NAMALWA (cell line): ENCODE measurements around the gene NT5DC2.

Experiments used
- DNase-seq: peaks from one replicate; pipeline ENCODE4 v3.0.0-alpha.2; 2015; ENCODE audit warnings: low spot score

Gene NT5DC2

DNA sequence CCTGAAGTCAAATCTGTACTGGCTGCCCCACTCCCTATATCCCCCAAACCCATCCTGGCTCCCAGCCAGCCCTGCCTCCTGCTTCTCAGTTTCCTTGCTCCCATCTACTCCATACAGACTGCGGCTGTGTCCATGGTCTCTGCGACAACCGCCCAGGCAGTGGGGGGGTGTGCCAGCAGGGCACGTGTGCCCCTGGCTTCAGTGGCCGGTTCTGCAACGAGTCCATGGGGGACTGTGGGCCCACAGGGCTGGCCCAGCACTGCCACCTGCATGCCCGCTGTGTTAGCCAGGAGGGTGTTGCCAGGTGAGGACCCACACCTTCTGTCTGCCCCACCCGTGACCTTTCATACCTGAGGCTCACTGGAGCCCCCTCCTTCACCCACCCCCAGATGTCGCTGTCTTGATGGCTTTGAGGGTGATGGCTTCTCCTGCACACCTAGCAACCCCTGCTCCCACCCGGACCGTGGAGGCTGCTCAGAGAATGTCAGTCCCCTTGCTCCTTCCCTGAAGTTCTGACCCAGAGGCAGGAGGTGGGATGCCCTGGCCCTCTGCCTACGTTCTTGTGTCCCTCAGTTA is 23.8 kb downstream of the NT5DC2 start:
- DNase-seq: no peak

DNA sequence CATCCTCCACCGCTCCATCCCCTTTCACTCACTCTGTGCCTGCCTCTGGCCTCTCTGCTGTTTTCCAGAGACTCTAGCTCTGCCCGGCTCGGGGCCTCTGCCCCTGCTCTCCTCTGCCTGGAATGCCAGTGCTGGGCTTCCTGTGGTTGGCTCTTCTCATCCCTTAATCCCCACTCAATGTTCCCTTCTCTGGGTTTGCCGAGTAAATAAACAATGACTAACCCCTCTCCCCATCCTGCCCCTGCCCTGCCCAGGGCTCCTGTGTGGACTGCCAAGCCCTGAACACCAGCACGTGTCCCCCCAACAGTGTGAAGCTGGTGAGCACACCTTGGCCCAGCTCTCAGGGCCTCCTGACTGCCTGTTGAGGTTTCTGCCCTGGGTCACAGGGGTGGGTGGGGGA is 26.3 kb downstream of the NT5DC2 start:
- DNase-seq: no peak

DNA sequence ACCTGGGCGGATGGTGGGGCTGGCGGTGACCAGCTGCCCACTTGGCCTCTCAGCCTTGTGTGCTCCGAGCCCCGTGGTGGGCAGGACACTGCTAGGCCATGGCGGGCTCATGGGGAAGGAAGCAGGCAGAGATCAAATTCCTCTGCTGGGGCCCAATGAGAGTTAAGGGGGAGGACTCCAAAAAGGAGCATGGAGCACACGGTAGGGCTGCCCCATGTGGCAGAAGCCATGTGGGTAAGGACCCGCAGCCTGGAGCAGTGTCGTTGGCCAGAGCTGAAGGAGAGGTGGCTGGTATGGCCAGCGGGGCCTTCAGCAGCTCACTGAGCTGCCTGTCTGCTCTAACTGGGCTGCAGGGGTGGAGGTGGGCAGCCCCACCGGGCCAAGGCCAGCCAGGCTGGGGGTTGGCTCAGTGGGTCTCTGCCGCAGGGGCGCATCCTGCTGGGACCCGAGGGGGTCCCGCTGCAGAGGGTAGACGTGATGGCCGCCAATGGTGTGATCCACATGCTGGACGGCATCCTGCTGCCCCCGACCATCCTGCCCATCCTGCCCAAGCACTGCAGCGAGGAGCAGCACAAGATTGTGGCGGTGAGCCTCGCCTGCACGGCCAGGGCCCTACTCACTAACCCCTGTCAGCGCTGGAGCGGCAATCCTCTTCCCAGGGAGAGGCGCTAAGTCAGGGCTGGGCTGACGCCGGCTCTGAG is 27.2 kb downstream of the NT5DC2 start:
- no peak for DNase-seq

DNA sequence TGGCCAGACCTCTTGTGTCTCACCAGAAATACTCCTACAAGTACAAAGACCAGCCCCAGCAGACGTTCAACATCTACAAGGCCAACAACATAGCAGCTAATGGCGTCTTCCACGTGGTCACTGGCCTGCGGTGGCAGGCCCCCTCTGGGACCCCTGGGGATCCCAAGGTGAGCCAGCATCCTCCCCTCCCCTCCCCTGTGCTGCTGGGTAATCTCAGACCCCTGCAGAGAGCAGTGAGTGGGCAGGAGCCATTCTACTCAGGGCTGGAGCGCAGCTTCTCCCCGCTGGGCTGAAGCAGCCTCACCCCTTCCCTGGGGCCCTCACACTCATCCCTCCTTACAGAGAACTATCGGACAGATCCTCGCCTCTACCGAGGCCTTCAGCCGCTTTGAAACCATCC is 28.7 kb downstream of the NT5DC2 start:
- no peak for DNase-seq

DNA sequence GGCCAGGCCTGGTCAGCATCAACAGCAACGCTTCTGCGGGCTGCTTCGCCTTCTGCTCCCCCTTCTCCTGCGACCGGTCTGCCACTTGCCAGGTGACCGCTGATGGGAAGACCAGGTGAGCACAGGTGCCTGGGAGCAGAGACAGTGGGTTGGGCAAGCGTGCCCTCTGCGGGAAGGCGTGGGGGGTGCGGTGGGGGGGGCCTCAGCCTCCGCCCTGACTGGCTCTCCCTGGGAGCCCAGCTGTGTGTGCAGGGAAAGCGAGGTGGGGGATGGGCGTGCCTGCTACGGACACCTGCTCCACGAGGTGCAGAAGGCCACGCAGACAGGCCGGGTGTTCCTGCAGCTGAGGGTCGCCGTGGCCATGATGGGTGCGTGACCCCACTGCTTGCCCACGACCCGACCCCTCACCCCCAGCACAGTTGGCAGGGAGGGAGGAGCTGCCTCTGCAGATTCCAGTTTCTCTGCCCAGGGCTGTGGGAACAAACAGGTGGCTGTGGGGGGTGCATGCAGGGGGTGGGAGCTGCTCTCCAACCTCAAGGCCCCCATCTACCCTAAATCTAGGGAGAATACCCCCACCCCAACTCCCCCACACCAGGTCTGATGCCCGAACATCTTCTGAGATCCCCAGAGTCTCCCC is 29.8 kb downstream of the NT5DC2 start:
- DNase-seq: no peak

DNA sequence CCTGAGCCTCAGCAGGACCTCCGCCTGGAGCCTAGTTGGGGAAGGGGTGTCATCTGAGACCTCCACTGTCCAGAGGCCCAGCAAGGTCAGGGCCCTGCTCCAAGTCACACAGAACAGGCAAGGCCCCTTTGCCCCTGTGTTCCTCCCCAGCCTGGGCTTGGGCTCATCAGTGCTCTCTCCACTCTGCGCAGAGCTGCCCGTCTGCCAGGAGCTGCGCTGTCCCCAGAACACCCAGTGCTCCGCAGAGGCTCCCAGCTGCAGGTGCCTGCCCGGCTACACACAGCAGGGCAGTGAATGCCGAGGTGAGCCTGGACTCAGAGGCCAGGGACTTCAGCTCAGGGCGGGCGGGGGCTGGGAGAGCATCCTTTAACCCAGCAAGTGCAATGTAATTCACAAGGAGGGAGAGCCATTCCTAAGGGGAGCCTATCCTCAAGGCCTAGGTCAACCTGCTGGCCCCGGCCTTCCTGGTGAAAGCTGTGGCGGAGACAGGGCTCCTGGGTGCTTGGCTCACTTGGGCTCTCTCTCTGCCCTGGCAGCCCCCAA is 30.8 kb downstream of the NT5DC2 start:
- no peak for DNase-seq

DNA sequence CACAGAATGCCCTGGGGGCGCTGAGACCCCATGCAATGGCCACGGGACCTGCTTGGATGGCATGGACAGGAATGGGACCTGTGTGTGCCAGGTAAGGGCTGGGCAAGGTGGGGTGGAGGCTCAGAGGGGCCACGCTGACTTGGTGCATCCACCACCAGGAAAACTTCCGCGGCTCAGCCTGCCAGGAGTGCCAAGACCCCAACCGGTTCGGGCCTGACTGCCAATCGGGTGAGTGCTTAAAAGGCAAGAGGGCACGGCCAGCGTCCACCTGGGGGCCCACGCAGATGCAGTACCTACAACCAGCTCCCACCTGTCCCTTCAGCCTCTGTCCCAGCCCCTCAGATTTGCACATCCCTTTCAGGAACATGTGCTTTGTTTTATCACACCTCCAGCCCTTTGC is 31.7 kb downstream of the NT5DC2 start:
- DNase-seq: no peak

DNA sequence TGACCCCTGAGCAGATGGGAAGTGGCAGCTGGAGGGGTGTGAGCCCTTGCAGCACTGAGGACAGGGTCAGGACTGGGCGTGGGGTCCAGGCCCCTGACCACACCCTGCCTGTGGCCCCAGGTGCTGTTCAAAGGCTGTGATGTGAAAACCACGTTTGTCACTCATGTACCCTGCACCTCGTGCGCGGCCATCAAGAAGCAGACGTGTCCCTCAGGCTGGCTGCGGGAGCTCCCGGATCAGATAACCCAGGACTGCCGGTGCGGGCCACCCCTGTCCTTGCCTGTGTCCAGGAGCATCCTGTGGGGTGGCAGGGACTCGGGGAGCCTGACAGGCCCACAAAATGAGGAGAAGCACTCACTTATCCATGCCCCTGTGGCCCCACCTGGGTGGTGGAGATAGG is 32.6 kb downstream of the NT5DC2 start:
- DNase-seq: no peak

DNA sequence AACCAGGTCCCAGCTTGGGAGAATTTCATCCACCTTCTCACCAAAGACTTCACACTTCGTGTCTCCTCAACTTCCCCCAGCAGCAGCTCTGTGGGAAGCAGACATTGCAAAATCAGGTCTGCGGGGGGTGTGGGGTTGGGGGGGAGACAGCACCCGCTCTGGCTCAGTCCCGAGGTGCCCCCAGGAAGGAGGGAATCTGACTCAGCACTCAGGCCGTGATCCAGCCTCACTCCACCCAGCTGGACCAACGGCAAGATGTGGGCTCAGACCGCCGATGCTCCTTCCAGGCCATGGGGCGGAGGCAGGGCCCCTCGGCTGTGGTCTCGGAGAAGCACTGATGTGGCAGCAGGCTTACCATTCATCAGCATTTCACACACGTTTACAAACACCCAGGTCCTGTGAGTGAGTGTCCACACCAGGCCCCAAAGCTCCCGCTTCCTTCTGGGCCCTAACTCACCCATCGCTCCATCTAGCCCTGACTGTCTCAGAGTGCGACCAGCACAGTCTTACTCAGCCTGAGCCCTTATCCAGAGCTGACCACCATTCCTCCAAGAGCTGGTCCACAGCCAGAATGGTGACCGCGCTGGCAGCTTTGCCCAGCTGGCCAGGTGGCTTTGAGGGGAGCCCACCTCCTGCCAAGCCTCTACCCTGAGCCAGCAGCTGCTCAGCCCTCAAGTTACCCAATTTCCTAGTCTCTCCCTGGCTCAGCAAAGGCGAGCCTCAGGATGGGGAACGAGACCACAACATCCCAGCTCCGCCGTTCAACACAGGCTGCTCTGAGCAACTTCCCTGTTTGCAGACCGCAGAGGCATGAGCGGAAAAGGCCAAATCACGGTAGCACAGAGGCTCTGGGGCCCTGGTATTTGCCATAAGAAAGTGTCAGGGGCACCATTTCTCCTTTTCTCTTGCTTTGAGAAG is 35.3 kb downstream of the NT5DC2 start:
- no peak for DNase-seq

DNA sequence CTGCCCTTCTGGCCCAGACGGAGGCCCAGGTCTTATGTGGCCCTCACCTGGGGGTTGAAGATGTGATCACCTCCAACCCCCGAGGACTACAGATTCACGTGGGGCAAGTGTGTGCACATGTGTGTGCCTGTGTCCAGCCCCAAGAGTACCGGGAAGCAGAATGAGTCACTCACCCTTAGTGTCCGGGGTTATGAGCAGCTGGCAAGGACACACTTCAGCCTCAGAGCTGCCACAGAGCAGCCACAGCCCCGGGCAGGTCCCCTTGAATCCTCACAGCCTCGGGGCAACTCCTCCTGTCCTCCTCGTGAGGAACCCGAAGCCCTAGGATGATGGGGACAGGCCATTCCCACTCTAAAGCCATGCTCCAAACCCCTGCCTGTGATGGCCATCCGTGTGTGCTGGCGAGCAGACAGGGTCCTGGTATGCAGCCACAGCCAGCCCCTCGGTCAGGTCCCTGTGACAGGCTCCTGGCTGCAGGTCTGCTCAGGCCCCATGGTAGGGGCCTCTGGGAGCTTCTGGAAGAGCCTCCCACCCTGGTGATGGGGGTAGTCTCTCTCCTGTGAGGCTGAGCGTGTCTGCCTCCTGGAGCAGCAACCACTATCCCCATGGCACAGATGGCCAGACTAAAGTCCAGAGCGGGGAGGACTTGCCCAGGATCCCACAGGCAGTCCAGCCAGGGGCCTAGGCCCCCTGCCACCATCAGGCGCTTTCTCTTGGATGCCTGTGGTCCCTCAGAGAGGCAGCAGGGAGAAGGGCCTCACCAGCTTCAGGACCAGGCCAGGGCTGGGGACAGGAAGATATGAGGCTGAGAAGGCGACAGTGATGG is 37.7 kb downstream of the NT5DC2 start:
- no peak for DNase-seq

DNA sequence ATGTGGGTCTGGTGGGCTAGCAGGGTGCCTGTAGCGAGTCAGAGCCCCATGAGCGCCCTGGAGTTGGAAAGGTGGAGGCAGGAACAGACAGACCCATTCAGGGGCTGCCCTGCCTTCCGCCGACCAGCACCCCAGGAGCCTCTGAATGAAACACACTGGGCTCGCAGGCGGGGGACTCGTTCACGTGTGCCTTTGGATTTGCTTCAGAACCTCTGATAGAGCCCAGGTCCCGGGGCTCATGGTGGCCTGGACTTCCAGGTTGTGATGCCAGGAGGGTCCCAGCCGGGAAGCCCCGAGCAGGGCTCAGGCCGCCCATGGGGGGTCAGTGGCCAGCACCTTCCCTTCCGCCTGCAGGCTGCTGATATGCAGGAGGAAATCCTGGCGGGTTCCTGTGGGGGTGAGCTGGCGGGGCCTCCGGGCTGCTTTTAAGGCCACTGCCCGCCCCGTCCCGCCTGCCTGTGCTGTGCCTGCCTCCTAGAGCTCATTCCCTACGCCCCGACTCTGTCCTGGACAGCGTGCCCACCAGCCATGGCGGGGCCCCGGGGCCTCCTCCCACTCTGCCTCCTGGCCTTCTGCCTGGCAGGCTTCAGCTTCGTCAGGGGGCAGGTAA is 38.7 kb downstream of the NT5DC2 start, which contains the start of gene STAB1:
TSS of gene STAB1 (plus strand) at position 453 of the 610 bp plus-strand sequence. CDS start at position 529, 76 bp downstream.
- DNase-seq: no peak

DNA sequence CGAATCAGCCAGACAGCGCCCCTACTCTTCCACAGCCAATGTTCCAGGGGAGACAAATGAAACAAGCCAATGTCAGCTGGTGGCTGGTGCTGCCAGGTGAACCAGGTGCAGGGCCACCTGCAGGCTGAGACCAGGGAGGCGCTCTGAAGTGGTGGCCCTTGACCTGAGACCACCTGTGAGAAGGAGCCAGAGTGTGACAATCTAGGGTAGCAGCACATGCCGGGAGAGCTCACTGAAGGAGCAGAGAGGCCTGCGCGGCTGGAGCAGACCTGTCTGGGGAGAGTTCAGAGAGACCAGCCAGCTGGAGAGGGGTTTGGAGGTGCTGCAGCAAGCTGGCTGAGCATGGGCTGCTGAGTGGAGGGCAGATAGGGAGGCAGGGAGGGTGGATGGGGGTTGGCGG is 39.2 kb downstream of the NT5DC2 start:
- DNase-seq: no peak

DNA sequence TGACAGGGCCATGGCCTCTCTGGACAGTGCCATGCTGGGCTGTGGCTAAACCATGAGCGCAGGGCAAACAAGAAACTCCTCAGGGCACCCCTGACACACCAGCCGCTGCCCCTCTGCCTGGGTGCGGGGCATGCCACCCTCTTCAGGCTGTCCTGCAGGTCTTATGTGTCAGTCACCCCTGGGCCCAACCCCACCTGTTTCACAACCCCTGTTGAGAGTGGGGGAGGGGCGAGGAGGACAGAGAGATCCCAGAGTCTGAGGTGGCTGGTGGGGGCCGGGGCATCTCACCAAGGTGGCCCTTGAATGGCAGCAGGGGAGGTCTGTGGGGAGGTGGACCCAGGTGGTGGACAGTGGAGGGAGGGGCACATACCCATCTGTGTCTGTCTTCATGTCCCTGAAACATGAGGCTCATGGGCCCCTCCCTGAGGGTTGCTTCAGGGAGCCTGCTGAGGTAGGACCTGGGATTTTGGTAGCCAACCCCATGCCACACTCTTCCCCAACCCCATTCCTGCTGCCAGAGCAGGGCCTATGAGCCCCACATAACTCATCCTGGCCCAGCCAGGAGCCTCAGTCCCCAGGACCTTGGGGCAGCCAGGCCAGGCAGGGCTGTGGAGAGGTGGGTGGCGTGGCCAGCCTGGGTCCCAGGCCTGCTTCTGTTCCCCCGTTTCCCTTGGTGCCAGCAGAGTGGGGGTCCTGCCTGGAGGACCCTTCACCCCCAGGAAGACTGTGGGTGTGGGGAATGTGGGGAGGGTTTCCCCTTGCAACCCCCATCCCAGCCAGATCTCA is 40.2 kb downstream of the NT5DC2 start:
- no peak for DNase-seq

DNA sequence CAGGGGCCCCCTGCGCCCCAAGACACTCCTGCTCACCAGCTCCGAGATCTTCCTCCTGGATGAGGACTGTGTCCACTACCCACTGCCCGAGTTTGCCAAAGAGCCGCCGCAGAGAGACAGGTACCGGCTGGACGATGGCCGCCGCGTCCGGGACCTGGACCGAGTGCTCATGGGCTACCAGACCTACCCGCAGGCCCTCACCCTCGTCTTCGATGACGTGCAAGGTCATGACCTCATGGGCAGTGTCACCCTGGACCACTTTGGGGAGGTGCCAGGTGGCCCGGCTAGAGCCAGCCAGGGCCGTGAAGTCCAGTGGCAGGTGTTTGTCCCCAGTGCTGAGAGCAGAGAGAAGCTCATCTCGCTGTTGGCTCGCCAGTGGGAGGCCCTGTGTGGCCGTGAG is 41.6 kb downstream of the NT5DC2 start:
- no peak for DNase-seq

DNA sequence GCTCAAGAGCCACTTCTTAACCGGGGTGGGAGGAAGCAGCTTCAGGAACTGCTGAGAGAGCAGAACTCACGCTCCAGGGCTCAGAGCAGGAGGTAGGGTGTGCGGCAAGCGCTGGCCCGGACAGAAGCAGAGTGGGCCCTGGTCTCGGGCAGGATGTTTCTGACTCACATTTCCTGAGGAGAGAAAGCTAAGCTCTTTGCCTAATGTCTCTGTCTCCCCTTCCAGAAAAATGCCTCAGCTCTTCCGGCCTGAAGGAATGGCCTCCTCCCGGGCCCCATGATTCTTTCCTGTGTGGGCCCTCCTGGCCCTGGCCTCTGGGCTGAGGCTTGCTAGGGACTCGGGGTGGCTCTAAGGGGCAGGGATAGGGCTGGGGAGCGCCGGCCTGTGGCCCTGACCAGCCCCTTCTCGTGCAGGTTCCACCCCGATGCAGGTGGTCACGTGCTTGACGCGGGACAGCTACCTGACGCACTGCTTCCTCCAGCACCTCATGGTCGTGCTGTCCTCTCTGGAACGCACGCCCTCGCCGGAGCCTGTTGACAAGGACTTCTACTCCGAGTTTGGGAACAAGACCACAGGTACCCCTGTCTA is 42.6 kb downstream of the NT5DC2 start:
- no peak for DNase-seq

DNA sequence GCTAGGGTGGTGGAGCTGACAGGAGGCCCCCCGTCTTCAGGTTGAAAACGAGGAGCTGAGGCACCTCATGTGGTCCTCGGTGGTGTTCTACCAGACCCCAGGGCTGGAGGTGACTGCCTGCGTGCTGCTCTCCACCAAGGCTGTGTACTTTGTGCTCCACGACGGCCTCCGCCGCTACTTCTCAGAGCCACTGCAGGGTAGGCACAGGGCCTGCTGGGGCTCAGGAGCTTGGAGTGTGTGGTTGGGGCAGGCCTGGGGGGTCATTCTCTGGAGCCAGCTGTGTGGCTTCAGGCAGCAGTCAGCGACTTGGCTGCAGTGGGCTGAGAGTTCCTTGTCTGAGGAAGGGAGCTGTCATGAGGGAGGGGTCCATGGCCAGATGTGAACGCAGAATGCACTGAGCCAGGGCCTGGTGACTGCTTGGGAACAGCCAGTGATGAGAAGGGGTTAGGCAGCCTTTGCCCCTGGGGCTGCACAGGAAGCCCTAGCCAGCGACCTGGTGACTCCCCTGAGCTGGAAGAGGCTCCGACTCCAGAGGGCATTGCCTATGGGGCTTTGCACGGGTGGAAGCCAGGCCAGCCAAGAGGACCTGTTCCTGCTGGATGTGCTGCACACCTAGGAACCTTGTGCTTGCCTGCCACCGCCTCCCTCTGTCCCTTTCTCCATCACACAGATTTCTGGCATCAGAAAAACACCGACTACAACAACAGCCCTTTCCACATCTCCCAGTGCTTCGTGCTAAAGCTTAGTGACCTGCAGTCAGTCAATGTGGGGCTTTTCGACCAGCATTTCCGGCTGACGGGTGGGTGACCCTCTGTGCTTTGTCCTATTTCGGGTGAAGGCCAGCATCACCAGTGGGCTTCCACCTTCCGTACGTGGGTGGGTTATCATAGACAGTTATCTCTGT is 43.4 kb downstream of the NT5DC2 start:
- no peak for DNase-seq

DNA sequence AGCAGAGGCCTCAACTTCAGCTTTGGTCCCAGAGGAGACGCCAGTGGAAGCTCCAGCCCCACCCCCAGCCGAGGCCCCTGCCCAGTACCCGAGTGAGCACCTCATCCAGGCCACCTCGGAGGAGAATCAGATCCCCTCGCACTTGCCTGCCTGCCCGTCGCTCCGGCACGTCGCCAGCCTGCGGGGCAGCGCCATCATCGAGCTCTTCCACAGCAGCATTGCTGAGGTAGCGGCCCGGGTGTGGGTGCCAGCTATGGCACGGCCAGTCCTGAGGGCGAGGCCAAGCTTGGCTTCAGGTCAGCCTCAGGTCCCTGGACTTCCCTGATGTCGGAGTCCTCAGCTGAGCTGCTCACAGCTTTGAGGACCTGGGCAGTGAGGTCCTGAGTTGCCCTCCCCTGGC is 44.2 kb downstream of the NT5DC2 start:
- no peak for DNase-seq

DNA sequence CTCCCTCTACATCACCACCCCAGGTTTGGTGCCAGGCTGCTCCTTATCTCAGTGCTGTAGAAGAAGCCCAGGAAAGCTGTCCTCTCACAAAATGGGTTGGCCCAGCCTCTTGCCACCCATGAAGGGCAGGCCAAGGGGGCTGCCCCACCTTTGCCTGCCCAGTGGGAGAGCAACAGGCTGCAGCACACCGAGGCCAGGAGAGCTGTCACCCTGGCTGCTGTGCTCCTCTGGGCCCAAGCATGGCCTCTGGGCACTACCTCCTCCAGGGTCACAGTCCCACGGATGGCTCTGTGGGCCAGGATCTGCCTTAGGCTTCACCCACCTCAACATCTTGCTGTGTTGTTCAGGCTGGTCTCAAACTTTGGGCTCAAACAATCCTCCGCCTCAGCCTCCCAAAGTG is 44.9 kb downstream of the NT5DC2 start:
- no peak for DNase-seq
